GM23338 (cell line): Measurements from ENCODE around the gene NOTO.

ENCODE experiments used
- EZH2 ChIP-seq: fragments of 200-600 bp; sonication (generic); IDR thresholded peaks from one replicate; pipeline ENCODE4 v1.8.0; 2017; ENCODE audit warnings: antibody characterized with exemption, mild to moderate bottlenecking, low read depth; ENCODE audit not compliant: unreplicated experiment
- POLR2AphosphoS5 ChIP-seq: IDR thresholded peaks from 2 replicates; pipeline ENCODE4 v1.6.1; 2016; ENCODE audit warnings: antibody characterized with exemption, low read depth
- ZNF114 ChIP-seq: fragments of 250-450 bp; sonication (Bioruptor Pico); IDR thresholded peaks from 2 replicates; pipeline ENCODE4 v1.5.0; 2020; ENCODE audit warnings: mild to moderate bottlenecking, moderate library complexity
- ZNF462 ChIP-seq: fragments of 250-450 bp; sonication (Bioruptor Pico); IDR thresholded peaks from 2 replicates; pipeline ENCODE4 v1.5.0; 2020; ENCODE audit warnings: mild to moderate bottlenecking, moderate library complexity
- TF ChIP-seq, protein P1 (sequence below), 2 experiments: fragments of 200-600 bp in 1 of 2; sonication (generic) in 1 of 2; conservative IDR thresholded peaks; 2 replicates each; pipeline versions ENCODE4 v1.5.1 to v1.6.1; 2016 to 2017; ENCODE audit warnings: antibody characterized with exemption in 2 of 2, low read depth in 2 of 2, mild to moderate bottlenecking in 2 of 2, moderate library complexity in 1 of 2
- TF ChIP-seq, protein P2 (sequence below): IDR thresholded peaks from one replicate; pipeline ENCODE4 v1.6.1; 2018; ENCODE audit warnings: antibody characterized with exemption; ENCODE audit not compliant: unreplicated experiment

GRCh38 chr2:73212098-73212447 lies 9.7 kb downstream of the NOTO start:
- TF ChIP-seq, protein P1, sequence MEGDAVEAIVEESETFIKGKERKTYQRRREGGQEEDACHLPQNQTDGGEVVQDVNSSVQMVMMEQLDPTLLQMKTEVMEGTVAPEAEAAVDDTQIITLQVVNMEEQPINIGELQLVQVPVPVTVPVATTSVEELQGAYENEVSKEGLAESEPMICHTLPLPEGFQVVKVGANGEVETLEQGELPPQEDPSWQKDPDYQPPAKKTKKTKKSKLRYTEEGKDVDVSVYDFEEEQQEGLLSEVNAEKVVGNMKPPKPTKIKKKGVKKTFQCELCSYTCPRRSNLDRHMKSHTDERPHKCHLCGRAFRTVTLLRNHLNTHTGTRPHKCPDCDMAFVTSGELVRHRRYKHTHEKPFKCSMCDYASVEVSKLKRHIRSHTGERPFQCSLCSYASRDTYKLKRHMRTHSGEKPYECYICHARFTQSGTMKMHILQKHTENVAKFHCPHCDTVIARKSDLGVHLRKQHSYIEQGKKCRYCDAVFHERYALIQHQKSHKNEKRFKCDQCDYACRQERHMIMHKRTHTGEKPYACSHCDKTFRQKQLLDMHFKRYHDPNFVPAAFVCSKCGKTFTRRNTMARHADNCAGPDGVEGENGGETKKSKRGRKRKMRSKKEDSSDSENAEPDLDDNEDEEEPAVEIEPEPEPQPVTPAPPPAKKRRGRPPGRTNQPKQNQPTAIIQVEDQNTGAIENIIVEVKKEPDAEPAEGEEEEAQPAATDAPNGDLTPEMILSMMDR (conservative IDR thresholded peaks at IDR 0.05; ENCODE audit: low read depth in 2 of 2) = no peak
- TF ChIP-seq EZH2 = no peak
- TF ChIP-seq ZNF462 (CRISPR knock-in tag) = no peak
- no peak for TF ChIP-seq ZNF114 (CRISPR knock-in tag)
- no peak for TF ChIP-seq POLR2AphosphoS5
- TF ChIP-seq, protein P2, sequence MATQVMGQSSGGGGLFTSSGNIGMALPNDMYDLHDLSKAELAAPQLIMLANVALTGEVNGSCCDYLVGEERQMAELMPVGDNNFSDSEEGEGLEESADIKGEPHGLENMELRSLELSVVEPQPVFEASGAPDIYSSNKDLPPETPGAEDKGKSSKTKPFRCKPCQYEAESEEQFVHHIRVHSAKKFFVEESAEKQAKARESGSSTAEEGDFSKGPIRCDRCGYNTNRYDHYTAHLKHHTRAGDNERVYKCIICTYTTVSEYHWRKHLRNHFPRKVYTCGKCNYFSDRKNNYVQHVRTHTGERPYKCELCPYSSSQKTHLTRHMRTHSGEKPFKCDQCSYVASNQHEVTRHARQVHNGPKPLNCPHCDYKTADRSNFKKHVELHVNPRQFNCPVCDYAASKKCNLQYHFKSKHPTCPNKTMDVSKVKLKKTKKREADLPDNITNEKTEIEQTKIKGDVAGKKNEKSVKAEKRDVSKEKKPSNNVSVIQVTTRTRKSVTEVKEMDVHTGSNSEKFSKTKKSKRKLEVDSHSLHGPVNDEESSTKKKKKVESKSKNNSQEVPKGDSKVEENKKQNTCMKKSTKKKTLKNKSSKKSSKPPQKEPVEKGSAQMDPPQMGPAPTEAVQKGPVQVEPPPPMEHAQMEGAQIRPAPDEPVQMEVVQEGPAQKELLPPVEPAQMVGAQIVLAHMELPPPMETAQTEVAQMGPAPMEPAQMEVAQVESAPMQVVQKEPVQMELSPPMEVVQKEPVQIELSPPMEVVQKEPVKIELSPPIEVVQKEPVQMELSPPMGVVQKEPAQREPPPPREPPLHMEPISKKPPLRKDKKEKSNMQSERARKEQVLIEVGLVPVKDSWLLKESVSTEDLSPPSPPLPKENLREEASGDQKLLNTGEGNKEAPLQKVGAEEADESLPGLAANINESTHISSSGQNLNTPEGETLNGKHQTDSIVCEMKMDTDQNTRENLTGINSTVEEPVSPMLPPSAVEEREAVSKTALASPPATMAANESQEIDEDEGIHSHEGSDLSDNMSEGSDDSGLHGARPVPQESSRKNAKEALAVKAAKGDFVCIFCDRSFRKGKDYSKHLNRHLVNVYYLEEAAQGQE = no peak
